ENCODE results near the gene WDR86. TPM values are rescaled to one million over a fixed set of nuclear protein-coding genes. Genes with fewer than 3 reads are reported as not detected.

The WDR86 gene
- total and polyA plus RNA-seq, 2 experiments from 2014 or later = 9.1 to 59.1 TPM

DNA sequence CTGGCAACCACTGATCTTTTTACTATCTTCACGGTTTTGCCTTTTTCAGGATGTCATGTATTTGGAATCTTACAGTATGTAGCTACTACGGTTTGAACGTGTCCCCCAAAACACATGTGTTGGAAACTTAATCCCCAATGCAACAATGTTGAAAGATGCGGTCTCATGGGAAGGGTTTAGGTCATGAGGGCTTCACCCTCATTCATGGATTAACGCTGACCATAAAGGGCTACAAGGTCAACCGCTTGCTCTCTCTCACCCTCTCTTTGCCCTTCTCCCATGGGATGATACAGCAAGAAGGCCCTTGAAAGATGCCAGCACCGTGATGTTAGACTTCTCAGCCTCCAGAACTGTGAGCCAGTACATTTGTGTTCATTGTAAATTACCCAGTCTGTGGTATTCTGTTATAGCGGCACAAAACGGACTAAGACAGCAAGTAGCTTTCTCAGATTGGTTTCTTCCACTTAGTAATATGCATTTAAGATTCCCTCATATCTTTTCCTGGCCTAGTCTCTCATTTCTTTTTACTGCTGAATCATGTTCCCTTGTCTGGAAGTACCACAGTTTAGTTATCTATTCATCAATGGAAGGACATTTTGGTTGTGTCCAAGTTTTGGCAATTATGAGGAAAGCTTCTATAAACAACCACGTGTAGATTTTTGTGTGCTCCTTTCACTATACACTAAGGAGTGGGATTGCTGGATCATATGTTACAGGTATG is 33.1 kb upstream of the WDR86 start:
- Histone ChIP-seq H3K27ac (ENCODE audit: low read depth) (no peak overlapping the region), H3F3A (replicated peaks; ENCODE audit: low read depth) (peaks cover 8% of the 10 kb centered on the region), H3K79me2 (replicated peaks; ENCODE audit: insufficient read depth) (no peaks in the 10 kb centered on the region), H2AFZ (no peak overlapping the region), H3K4me2 (no peak overlapping the region), H3K36me3 (ENCODE audit: insufficient read depth) (no peaks in the 10 kb centered on the region), H4K20me1 (replicated peaks; ENCODE audit: insufficient read depth) (no peaks in the 10 kb centered on the region), H3K4me3 (no peak overlapping the region), H3K9me2 (ENCODE audit: insufficient read depth) (no peaks in the 10 kb centered on the region), H3K27me3 (ENCODE audit: insufficient read depth) (peaks cover 18% of the 10 kb centered on the region), H3K4me1 (ENCODE audit: insufficient read depth) (peaks cover 25% of the 10 kb centered on the region)
- Mint-ChIP-seq H3K4me3 (no peak overlapping the region), H3K36me3 (ENCODE audit: low read depth) (no peaks in the 10 kb centered on the region; the same call in 2 of the 3 replicates), H3K27ac (no peak overlapping the region), H3K27me3 (ENCODE audit: insufficient read depth, low read depth, poor library complexity) (peaks cover 14% of the 10 kb centered on the region), H3K4me1 (peaks cover 18% of the 10 kb centered on the region), H3K9me3 (no peaks in the 10 kb centered on the region)
- ATAC-seq (no peak), DNase-seq (ENCODE audit: low spot score) (no peak)
- TF ChIP-seq ZNF114 (CRISPR knock-in tag; IDR thresholded peaks at IDR 0.05) = no peak
- no peak for TF ChIP-seq STAT1 (IDR thresholded peaks at IDR 0.05; ENCODE audit: unreplicated experiment)
- no peak for TF ChIP-seq CREB1 (CRISPR knock-in tag; IDR thresholded peaks at IDR 0.05; ENCODE audit: low read depth)
- TF ChIP-seq EZH2phosphoT487 (IDR thresholded peaks at IDR 0.05; ENCODE audit: unreplicated experiment) = no peak
- no peak for TF ChIP-seq NANOG (IDR thresholded peaks at IDR 0.05; ENCODE audit: borderline replicate concordance)
- TF ChIP-seq POLR2AphosphoS5 (IDR thresholded peaks at IDR 0.05; ENCODE audit: low read depth) = no peak
- TF ChIP-seq, protein P1, sequence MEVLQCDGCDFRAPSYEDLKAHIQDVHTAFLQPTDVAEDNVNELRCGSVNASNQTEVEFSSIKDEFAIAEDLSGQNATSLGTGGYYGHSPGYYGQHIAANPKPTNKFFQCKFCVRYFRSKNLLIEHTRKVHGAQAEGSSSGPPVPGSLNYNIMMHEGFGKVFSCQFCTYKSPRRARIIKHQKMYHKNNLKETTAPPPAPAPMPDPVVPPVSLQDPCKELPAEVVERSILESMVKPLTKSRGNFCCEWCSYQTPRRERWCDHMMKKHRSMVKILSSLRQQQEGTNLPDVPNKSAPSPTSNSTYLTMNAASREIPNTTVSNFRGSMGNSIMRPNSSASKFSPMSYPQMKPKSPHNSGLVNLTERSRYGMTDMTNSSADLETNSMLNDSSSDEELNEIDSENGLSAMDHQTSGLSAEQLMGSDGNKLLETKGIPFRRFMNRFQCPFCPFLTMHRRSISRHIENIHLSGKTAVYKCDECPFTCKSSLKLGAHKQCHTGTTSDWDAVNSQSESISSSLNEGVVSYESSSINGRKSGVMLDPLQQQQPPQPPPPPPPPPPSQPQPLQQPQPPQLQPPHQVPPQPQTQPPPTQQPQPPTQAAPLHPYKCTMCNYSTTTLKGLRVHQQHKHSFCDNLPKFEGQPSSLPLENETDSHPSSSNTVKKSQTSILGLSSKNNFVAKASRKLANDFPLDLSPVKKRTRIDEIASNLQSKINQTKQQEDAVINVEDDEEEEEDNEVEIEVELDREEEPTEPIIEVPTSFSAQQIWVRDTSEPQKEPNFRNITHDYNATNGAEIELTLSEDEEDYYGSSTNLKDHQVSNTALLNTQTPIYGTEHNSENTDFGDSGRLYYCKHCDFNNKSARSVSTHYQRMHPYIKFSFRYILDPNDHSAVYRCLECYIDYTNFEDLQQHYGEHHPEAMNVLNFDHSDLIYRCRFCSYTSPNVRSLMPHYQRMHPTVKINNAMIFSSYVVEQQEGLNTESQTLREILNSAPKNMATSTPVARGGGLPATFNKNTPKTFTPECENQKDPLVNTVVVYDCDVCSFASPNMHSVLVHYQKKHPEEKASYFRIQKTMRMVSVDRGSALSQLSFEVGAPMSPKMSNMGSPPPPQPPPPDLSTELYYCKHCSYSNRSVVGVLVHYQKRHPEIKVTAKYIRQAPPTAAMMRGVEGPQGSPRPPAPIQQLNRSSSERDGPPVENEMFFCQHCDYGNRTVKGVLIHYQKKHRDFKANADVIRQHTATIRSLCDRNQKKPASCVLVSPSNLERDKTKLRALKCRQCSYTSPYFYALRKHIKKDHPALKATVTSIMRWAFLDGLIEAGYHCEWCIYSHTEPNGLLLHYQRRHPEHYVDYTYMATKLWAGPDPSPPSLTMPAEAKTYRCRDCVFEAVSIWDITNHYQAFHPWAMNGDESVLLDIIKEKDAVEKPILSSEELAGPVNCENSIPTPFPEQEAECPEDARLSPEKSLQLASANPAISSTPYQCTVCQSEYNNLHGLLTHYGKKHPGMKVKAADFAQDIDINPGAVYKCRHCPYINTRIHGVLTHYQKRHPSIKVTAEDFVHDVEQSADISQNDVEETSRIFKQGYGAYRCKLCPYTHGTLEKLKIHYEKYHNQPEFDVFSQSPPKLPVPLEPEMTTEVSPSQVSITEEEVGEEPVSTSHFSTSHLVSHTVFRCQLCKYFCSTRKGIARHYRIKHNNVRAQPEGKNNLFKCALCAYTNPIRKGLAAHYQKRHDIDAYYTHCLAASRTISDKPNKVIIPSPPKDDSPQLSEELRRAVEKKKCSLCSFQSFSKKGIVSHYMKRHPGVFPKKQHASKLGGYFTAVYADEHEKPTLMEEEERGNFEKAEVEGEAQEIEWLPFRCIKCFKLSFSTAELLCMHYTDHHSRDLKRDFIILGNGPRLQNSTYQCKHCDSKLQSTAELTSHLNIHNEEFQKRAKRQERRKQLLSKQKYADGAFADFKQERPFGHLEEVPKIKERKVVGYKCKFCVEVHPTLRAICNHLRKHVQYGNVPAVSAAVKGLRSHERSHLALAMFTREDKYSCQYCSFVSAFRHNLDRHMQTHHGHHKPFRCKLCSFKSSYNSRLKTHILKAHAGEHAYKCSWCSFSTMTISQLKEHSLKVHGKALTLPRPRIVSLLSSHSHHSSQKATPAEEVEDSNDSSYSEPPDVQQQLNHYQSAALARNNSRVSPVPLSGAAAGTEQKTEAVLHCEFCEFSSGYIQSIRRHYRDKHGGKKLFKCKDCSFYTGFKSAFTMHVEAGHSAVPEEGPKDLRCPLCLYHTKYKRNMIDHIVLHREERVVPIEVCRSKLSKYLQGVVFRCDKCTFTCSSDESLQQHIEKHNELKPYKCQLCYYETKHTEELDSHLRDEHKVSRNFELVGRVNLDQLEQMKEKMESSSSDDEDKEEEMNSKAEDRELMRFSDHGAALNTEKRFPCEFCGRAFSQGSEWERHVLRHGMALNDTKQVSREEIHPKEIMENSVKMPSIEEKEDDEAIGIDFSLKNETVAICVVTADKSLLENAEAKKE (CRISPR knock-in tag; IDR thresholded peaks at IDR 0.05) = no peak

All from GM23338 (cell line).